Stimulated activated naive CD4-positive, alpha-beta T cell treated with Interleukin-2 at 50 U/mL for 16 hours (primary cell): ENCODE measurements around the gene FBXO31.

Experiments used
- DNase-seq: peaks from one replicate; lab custom pipeline; 2025; lab: John Stamatoyannopoulos, UW

Gene FBXO31

DNA sequence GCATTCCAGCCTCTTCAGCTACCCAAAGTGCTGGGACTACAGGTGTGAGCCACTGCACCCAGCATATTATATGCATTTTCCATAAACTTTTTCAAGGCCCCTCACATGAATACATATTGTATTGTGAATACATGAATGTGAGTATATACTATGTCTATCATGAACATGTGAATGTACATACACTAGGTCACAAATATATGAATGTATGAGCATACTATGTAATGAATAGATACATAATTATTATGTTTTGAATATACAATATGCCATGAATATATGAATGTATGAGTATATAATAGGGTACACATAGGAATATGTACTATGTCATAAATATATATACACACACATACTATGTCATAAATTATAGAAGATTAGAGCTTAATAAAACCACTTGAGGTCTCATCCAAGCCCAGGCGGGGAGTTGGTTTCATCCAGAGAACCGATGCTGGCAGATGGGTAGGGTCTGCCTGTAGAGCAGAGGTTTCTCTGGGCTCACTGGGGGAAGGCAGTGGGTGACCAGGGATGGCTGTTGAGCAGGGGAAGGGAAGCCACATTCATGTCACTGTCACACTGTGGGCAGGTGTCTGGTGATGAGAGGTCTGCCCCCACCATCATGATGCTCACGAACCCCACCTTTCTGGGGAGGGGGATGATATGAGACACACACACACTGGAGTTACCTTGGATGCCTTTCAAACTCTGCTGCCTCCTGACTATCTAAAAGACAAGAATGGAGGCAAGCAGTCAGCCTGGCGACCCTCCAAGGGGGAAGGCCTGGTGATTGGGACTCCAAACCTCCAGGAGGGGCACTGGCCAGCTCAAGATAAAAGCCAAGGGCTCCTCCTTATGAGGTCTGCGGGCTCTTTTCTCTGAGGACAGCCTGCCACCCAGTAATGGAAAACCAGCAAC, 73.7 kb downstream of the FBXO31 start:
- no peak for DNase-seq

DNA sequence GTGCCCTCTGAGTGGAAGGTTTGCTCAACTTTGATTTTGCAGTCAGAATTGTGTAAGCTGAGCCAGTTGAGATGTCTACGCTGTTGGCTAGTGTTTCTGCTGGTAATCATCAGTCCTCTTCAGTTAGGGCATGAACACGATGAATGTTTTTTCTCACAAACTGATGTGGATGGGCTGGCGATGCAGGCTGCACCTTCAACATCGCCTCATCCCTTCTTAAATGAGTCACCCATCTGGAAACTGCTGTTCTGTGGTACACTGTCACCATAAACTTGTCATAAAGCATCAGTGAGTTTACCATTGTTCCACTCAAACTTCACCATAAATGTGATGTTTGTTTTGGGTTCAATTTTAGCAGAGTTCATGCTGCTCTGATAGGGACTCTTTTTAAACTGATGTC, 74.8 kb downstream of the FBXO31 start:
- no peak for DNase-seq

DNA sequence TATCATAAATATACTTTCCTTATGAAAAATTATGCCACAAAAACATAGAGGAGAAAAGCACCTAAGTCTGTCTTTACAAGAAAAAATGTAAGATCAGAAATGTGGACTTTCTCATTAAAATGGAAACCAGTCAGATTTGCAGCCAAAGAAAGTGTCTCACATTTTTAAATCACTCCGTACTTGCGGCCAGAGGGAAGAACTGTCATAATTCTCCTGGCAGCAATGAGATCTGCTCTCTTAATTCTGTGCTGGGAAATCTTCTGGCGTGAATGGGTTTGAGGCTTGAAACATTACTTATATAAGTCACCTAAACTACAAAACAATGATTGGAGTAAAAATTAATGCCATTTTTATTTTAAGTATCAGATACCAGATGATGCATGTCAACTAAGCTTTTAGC, 77.1 kb downstream of the FBXO31 start:
- no peak for DNase-seq

DNA sequence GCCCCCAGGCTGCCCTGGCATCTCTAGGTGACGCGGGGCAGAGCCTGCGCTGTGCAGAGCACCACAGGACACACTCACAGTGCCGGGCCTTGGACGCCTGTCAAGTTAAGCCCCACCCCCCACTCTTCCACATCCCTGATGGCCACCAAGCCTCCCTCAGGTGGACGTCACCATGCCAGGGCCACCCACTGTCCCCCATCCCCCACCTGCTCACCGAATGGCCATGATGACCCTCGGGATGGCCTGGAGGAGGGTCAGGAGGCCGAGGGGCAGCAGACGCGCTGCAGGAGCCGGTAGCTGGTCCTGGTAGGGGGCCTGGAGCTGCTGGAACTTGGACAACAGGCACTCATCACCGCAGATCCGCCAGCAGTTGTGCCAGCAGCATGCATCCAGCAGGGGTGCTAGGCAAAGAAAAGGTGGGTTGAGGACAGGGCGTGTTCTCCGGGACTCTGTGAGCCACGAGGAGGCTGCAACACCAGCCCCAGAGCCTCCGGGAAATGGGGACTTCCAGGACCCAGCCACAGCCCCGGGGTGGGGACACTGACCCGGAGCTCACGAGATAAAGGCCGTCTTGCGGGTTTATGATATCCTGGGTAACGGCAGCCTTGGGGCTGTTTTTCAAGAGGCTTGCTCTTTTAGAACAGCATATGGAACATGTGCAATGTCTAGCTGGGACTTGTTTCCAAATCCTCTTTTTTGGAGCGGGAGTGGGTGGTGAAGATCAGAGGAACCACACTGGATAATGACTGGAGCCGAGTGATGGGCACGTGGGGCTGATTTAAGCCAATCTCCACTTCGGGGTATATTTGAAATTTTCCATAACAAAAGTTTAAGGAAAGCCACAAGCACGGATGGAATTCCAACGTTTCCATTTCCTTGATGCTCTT, 77.8 kb downstream of the FBXO31 start:
- no peak for DNase-seq

DNA sequence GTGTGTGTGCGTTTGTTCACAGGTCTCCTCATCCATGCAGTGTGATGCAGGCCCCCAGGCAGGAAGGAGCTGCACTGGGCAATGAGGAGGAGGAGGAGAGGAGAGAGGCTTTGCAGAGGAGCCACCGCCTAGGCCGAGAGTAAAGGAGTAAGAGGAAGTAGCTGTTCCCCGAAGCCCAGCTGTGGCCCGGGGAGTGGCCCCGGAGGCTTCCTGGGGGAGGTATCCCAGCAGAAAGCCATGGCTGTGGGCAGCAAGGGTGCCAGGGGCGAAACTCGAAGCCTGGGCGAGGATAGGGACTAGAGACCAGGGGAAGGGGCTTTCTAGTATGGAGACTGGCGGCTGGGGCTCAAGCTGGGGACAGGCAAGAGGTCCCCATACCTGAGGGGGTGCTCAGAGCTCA, 78.6 kb downstream of the FBXO31 start:
- DNase-seq, result no peak

DNA sequence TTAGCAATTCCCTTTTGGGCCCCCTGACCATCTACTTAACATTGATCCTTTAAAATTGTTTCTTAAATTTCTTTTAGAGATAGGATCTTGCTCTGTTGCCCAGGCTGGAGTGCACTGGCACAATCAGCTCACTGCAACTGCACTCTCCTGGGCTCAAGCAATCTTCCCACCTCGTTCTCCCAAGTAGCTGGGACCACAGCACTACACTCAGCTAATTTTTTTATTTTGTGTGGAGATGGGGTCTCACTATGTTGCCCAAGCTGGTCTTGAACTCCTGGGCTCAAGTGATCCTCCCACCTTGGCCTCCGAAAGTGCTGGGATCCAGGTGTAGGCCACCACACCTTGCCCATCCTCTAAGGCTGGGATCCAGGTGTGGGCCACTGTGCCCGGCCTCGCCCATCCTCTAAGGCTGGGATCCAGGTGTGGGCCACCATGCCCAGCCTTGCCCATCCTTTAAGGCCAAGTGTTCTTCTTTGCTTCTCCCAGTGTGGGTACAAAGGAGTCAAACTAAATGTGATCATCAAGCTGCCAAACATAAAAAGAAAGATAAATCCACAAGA, 79.5 kb downstream of the FBXO31 start:
- DNase-seq, result no peak

DNA sequence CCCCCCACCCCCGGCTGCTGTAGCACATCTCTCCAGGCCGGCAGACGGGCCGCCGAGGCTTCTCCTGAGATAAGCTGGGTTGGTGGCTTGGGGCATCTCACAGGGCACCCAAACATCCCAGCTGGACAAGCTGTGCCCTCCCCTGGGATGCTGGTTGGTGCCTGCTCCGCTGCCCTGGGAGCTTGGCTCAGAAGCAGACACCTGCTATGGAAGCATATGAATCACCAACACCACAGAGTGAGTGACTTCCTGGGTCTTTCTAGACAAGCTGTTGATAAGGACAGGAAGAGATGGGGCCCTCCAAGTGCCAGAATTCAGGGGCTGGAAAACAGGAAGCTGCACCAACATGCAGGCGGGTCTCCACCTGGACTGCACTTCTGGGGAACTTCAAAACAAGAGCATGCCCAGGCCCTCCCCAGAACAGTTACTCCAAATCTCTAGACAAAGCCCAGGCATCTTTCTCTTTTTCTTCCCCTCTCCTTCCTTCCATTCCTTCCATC, 80.1 kb downstream of the FBXO31 start:
- no peak for DNase-seq

DNA sequence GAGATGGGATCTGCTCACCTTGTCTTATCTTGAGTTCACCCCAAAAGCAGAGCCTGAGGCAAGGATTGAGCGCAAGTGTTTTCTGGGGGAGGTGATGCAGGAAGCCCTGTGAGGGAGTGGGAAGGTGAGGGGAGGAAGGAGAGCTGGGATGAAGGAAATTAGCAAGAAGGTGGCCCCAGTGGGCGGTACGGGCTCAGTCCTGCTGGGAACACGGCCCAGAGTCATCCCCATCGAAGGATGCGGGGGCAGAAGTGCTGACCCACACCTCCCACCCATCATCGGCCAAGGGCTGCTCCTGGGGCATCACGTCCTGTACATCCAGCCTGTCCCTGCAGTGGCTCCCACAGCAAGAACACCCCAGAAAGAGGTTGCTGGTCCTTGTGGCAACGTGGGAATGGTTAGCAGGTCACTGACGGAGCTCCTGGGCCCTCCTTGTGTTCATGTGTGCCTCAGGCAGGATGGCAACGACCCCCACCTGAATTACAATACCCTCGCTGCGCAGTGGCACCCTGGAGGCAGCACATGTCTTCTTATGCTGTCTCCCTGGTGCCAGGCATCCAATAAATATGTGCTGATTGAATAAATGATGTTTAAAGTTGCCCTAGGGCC, 84.6 kb downstream of the FBXO31 start:
- no peak for DNase-seq

DNA sequence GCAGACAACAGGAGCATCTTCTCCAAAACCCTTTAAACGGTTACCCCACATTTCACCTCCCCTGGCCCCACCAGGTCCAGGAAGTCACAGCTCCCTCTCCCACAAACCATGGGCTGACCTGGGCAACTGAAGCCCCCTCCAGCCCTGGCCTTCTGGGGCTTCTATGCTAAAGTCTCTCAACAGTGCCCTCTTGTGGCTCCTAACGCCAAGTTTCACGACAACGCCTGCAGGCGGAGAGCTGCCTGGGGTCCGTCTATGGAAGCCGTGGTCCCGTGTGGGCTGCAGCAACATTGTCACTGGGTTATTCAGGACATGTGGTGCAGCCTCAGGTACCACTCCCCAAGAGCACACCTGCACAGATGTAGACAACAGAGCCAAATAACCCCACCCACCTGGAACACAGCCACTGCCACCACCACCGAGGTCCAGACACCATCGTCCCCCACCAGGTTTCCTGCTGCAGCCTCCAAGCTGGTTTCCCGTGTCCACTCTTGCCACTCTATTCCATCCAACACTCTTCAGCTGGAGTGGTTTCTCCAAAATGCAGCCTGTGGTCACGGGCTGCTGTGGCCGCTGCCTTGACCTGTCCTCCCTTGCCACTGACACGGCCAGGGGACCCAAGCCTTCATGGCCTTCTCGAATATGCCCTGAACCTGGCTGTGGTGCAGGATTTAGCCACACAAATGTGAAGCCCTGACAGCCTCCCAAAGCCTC, 85.5 kb downstream of the FBXO31 start:
- DNase-seq, result no peak

DNA sequence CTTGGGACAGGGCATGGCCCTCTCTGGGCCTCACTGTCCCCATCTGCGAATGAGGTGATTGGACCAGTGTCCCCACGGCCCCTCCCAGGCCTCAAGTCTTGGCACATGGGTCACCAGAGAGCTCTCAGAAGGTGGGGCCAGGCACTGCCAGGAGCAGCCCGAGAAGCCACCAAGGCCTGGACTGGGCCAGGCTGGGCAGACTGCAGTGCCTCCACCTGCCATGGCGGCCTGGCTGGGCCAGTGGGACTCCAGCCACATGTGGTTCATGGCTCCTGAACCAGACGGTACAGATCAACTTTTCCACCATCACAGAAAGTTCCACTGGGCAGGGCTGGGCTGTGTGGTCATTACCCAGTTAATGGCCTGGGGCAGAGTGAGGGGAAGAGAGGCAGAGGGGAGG, 86.2 kb downstream of the FBXO31 start:
- no peak for DNase-seq

DNA sequence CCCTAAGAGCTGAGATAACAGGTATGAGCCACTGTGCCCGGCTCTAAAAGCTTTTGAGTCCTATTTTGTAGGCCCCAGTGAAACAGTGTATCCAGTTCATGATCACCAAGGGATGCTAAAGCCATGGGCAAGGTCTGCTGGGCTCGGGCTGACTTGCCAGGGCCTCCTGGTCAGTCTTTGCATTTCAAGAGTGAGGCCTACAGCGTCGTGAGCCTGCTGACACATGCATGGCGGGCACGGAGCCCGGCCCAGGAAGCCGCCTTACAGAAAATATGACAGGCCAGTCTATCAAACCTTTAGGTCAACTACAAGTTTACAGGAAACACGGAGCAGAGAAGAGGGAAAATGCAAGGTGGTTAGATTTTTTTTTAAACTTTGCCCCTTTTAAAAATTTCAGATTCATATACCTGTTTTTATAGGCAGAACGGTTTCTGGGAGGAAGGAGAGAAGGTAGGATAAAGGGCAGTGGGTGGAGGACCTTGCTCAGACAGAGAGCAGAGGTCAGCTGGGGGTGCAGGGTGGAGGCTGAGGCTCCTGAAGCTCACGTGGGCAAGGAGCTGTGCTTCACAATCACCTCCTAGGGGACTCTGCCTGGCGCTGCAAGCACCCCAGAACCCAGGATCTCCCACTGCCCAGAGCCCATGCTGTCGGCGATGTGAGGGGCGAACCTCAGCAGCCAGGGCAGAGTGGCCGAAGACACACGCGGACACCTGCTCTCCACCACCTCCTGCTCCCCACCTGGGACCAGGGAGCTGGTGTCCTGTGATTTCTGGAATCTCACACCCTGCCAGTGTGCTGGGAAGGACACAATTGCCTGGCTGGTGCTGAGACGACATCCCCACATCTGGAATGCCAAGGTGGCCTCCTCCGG, 87.7 kb downstream of the FBXO31 start:
- DNase-seq, result no peak

DNA sequence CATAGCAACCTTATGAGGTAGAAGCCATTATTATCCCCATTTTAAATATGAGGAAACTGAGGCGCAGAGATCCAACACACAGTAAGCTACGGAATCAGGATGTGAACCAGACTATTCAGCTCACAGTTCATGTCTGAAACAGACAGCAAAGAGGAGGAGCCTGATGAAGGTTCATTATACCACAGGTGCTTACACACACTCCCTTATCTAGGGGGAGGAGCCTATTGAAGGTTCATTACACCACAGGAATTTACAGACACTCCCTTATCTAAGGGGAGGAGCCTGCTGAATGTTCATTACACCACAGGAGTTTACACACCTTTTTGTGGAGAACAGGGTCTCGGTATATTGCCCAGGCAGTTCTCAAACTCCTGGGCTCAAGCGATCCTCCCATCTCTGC, 88.3 kb downstream of the FBXO31 start:
- no peak for DNase-seq

DNA sequence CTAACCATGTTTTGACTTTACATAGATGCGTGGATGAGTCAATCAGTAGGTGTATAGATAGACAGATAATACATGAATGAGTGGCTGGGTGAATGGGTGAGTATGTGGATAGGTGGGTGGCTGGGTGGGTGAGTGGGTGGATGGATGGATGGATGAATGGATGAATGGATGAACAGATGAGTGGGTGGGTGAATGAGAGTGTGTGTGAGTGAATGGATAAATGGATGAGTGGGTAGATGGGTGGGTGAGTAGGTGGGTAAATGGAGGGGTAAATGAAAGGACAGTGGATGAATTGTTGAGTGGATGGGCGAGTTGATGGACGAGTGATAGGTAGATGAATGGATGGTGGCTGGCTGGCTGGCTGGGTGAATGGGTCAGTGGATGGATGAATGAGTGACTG, 89.6 kb downstream of the FBXO31 start:
- no peak for DNase-seq

DNA sequence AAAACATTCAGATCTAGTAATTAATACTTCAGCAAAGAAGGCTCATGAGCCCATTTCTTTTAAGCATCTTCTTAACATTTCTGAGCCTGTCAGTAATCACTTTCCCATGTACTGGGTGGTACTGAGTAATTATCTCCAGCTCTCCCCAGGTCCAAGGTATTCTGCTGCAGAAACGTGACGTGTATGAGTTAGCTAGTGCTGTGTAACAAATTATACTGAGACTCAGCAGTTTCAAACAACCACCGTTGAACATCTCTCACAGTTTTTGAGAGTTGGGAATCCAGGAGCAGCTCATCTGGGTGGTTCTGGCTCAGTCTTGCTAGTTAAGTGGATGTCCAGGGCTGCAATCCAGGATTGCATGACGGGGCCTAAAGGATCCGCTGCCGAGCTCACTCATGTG, 91.6 kb downstream of the FBXO31 start:
- DNase-seq, result no peak

DNA sequence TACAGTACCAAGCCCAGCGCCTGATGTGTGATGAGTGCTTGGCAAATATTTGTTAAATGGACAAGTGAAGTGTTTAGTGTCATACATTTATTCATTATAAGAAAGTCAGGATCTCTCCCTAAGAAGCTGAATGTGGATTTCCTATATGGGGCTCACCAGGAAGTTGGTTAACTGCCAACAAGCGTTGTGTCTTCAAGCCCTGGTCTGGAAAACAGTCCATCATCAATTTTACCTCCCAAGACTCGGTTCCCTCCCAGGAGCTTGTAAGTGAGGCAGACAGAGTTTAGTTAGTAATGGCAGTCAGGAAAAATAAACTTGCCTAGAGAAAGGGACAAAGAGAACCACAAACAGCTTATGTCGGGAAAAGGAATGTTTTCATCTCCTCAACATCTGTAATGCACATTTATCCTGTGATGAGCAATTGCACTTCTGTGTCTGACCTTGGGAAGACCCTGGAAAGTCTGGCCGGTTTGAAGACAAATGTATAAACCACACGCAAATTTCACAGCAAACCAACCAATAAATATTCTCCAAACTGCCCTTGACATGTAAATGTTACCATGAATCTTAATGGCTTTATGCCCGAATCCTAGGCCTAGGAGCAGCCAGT, 94.7 kb downstream of the FBXO31 start:
- DNase-seq, result no peak

DNA sequence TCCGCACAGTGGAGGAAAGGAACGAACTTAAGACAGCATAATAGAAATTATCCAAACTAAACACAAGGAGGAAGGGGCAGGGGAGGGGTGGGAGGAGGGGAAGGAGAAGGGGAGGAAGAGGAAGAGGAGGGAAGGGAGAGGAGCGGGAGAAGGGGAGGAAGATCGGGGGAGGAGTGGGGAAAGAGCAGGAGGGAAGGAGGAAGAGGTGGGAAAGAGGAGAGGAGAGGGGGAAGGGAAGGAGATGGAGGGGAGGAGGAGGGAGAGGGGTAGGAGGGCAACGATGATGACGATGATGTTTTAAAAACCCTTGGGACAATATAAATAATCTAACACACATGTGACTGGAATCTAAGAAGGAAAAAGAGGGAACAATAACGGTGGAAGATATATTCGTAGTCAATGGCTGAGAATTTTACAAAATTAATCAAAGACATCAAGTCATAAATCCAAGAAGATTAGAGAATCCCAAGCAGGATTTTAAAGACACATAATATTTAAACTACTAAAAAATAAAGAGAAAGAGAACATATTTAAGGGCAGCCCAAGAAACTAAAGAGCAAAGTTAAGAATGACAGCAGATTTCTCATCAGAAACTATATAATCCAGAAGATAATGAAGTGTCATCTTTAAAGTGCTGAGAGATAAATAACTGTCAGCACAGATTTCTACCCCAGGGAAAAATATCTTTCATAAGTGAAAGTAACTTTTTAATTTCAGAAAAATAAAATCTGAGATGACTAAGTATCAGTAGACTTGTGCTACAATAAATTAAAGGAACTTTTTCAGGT, 96.5 kb downstream of the FBXO31 start:
- no peak for DNase-seq

DNA sequence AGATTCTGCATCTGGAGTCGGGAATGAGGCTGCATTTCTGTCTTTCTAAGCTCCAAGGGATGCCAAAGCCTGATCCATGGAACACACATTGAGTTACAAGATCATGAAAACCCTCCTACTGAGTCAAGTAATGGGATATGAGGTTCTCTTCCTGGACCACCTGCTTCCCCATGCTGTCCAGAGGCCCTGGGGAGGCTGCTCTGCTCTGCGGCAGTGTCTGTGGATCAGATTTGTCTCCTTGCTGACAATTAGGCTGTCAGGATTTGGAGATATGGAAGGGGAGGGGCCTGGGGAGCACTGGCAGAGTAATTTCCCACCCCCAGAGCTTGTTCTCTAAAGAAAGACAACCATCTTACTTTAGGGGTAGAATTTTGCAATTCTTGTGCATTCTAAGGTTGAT, 99.4 kb downstream of the FBXO31 start:
- DNase-seq, result no peak

DNA sequence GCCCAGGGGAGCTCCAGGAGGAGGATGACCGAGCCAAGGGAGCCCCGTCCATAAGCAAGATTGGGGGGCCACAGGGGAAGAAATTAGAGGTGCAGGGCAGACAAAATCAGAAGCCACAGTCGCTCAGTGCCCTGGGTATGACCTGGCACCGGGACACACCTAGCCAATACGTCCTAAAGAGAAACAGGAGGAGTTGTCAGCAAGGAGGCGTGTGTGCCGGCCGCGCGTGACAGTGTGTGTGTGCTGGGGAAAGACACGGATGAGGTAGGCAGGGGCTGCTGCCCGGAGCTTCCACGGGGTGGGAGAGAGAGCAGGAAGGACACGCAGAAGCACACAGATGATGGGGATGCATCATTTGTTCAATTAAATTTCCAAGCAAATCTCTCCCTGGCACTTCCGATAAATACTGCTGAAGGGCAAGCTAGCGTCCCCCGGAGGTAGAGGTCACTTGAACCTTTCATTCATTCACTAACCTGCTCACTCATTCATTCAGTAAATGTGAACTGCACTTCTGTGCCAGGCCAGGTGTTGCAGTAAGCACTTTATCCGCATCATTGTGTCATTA, 104.4 kb downstream of the FBXO31 start:
- DNase-seq, result no peak
